HepG2 (cell line): ENCODE measurements around the gene ABHD1. TPM values are rescaled to one million over a fixed set of nuclear protein-coding genes. Genes with fewer than 3 reads are reported as not detected.

Source experiments
- ARNT ChIP-seq: fragments of 450-650 bp; IDR thresholded peaks from 2 replicates; pipeline ENCODE4 v1.6.1; 2017
- MAFG ChIP-seq: sonication (generic); formaldehyde crosslinking; IDR thresholded peaks from 2 replicates; pipeline ENCODE4 v1.5.1; 2020; ENCODE audit warnings: mild to moderate bottlenecking, missing genetic modification reagents
- MED1 ChIP-seq: sonication (generic); formaldehyde crosslinking; IDR thresholded peaks from 2 replicates; pipeline ENCODE4 v1.4.0; 2020; ENCODE audit warnings: missing genetic modification reagents
- NFE2L2 ChIP-seq: fragments of 150-350 bp; IDR thresholded peaks from 2 replicates; pipeline ENCODE4 v1.6.1; 2014; ENCODE audit warnings: low read length
- NR3C1 ChIP-seq: sonication (generic); formaldehyde crosslinking; IDR thresholded peaks from 2 replicates; pipeline ENCODE4 v1.4.0; 2020; ENCODE audit warnings: missing genetic modification reagents
- NRL ChIP-seq: sonication (generic); formaldehyde crosslinking; IDR thresholded peaks from 2 replicates; pipeline ENCODE4 v1.5.0; 2020; ENCODE audit warnings: missing genetic modification reagents, mild to moderate bottlenecking, moderate library complexity, borderline replicate concordance
- RAD51 ChIP-seq: fragments of 450-650 bp; IDR thresholded peaks from 2 replicates; pipeline ENCODE4 v1.6.1; 2016; ENCODE audit warnings: borderline replicate concordance
- SP1 ChIP-seq, 2 experiments: fragments of 450-650 bp in 1 of 2; sonication (generic) in 1 of 2; formaldehyde crosslinking in 1 of 2; IDR thresholded peaks; 2 replicates each; pipeline versions ENCODE4 v1.4.0 to v1.6.1; 2016 to 2020; ENCODE audit warnings: missing genetic modification reagents in 1 of 2
- TFE3 ChIP-seq: IDR thresholded peaks from 2 replicates; pipeline ENCODE4 v1.6.1; 2016
- UBTF ChIP-seq: sonication (generic); formaldehyde crosslinking; IDR thresholded peaks from 2 replicates; pipeline ENCODE4 v1.4.0; 2020; ENCODE audit warnings: mild to moderate bottlenecking, missing genetic modification reagents
- YEATS4 ChIP-seq: sonication (generic); formaldehyde crosslinking; IDR thresholded peaks from 2 replicates; pipeline ENCODE4 v1.4.0; 2020; ENCODE audit warnings: missing genetic modification reagents, borderline replicate concordance
- ZFY ChIP-seq: sonication (generic); formaldehyde crosslinking; IDR thresholded peaks from 2 replicates; pipeline ENCODE4 v1.4.0; 2020; ENCODE audit warnings: missing genetic modification reagents
- ZKSCAN8 ChIP-seq: IDR thresholded peaks from 2 replicates; pipeline ENCODE4 v1.6.1; 2016; ENCODE audit warnings: borderline replicate concordance, missing genetic modification reagents, missing compliant biosample characterization
- ZNF275 ChIP-seq: sonication (generic); formaldehyde crosslinking; IDR thresholded peaks from 2 replicates; pipeline ENCODE4 v1.8.0; 2022; ENCODE audit warnings: missing genetic modification reagents, mild to moderate bottlenecking, inconsistent platforms, borderline replicate concordance
- ZNF383 ChIP-seq: sonication (generic); formaldehyde crosslinking; IDR thresholded peaks from 2 replicates; pipeline ENCODE4 v1.4.0; 2020; ENCODE audit warnings: missing genetic modification reagents, mild to moderate bottlenecking, borderline replicate concordance
- ZNF510 ChIP-seq: sonication (generic); formaldehyde crosslinking; IDR thresholded peaks from 2 replicates; pipeline ENCODE4 v1.4.0; 2020; ENCODE audit warnings: low read depth, mild to moderate bottlenecking, missing genetic modification reagents
- polyA plus RNA-seq, 8 experiments: library from polyadenylated mRNA; depleted of rRNA in 3 of 8; stranded (reverse) in 7 of 8; unstranded in 1 of 8; fragments of >200 nt; fragmentation: Illumina TruSeq in 4 of 8; extraction: Trizol in 4 of 8; gene quantifications; 2 replicates each; pipeline versions ENCODE4 v1.2.1 to v1.2.3, GENCODE V29; 2011 to 2016; ENCODE audit warnings: low read depth in 4 of 8, missing spikeins in 1 of 8, mixed read lengths in 1 of 8; ENCODE audit not compliant: insufficient read depth in 1 of 8
- total RNA-seq, 5 experiments: library from RNA; depleted of rRNA; stranded (reverse); fragments of >200 nt; fragmentation: Illumina TruSeq; extraction: Trizol; gene quantifications; 2 replicates each; pipeline ENCODE4 v1.2.3, GENCODE V29; 2016; ENCODE audit warnings: low read depth in 1 of 5
- TF ChIP-seq, protein P1 (sequence below): sonication (generic); formaldehyde crosslinking; IDR thresholded peaks from 2 replicates; pipeline ENCODE4 v1.8.0; 2022; ENCODE audit warnings: mild to moderate bottlenecking, missing genetic modification reagents; ENCODE audit not compliant: insufficient replicate concordance
- TF ChIP-seq, protein P2 (sequence below): sonication (generic); formaldehyde crosslinking; IDR thresholded peaks from 2 replicates; pipeline ENCODE4 v1.5.0; 2020; ENCODE audit warnings: mild to moderate bottlenecking, missing genetic modification reagents

Gene ABHD1
- total and polyA plus RNA-seq, 2 of the 13 experiments (the other 11 are each of a cell fraction or from before 2014, with no cell fraction given): 0.04 to 0.81 TPM

DNA sequence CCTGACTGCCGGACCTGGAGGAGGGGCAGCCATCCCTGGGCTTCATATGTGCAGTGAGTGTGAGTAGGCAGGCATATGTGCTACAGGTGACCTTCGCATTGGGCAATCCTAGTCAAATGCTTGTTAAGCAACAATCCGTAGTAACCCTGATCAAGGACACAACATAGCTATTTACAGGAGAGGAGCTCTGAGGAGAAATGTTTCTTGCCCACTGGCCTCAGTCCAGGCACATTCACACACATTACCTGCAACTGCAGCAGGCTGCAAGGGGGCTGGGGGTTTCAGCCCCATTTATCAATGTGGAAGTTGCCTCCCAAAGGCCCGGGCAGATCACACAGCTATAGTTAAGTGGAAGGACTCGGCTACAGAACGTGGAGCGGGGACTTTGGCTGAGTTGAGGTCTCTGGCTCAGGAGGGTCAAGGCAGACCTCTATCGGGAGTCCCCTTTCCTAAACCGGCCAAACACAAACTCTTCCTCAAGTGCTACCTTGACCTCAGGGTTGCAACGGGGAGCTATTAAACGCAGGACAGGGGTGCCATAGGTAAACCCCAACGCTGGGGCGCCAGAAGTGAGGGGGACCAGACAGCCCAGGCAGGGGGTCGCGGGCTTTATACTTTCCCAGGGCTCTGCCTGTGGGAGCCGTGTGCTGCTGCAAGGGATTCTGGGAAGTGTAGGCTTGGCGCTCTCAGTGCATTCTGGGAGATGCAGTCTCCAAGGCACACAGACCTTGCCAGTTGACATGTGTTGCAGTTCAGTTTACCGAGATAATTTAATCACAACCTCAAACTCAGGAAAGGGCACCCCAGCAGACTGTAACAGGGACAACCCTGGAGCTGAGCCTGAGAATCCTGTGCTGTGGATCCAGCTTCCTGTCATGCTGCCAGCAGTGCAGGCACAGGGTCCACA, 27.6 kb upstream of the ABHD1 start (continued):
- TF ChIP-seq SP1 (IDR thresholded peaks at IDR 0.05): no peak
- no peak for TF ChIP-seq SP1 (CRISPR knock-in tag; IDR thresholded peaks at IDR 0.05)
- peak; percentile 96 for TF ChIP-seq TFE3 (CRISPR knock-in tag)
- TF ChIP-seq ZNF275 (CRISPR knock-in tag): peak; percentile 82; the same call in 1 of the 2 replicates
- TF ChIP-seq NFE2L2: 0 out of 2 replicates have a peak, but pooled peaks have one; percentile 16
- no peak for TF ChIP-seq MAFG (CRISPR knock-in tag)
- peak; percentile 25; the same call in 1 of the 2 replicates for TF ChIP-seq NRL
- TF ChIP-seq ZNF383 (CRISPR knock-in tag): no peak
- peak; percentile 99 for TF ChIP-seq MED1 (CRISPR knock-in tag)
- TF ChIP-seq ARNT: no peak
- TF ChIP-seq RAD51: no peak
- TF ChIP-seq ZKSCAN8 (CRISPR knock-in tag): peak; percentile 92
- TF ChIP-seq ZFY (CRISPR knock-in tag): peak; percentile 82
- TF ChIP-seq, protein P1, sequence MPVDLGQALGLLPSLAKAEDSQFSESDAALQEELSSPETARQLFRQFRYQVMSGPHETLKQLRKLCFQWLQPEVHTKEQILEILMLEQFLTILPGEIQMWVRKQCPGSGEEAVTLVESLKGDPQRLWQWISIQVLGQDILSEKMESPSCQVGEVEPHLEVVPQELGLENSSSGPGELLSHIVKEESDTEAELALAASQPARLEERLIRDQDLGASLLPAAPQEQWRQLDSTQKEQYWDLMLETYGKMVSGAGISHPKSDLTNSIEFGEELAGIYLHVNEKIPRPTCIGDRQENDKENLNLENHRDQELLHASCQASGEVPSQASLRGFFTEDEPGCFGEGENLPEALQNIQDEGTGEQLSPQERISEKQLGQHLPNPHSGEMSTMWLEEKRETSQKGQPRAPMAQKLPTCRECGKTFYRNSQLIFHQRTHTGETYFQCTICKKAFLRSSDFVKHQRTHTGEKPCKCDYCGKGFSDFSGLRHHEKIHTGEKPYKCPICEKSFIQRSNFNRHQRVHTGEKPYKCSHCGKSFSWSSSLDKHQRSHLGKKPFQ (CRISPR knock-in tag): peak; percentile 100
- 0 out of 2 replicates have a peak, but pooled peaks have one; percentile 10 for TF ChIP-seq ZNF510 (CRISPR knock-in tag)
- TF ChIP-seq YEATS4 (CRISPR knock-in tag): peak; percentile 86
- TF ChIP-seq NR3C1: no peak
- TF ChIP-seq, protein P2, sequence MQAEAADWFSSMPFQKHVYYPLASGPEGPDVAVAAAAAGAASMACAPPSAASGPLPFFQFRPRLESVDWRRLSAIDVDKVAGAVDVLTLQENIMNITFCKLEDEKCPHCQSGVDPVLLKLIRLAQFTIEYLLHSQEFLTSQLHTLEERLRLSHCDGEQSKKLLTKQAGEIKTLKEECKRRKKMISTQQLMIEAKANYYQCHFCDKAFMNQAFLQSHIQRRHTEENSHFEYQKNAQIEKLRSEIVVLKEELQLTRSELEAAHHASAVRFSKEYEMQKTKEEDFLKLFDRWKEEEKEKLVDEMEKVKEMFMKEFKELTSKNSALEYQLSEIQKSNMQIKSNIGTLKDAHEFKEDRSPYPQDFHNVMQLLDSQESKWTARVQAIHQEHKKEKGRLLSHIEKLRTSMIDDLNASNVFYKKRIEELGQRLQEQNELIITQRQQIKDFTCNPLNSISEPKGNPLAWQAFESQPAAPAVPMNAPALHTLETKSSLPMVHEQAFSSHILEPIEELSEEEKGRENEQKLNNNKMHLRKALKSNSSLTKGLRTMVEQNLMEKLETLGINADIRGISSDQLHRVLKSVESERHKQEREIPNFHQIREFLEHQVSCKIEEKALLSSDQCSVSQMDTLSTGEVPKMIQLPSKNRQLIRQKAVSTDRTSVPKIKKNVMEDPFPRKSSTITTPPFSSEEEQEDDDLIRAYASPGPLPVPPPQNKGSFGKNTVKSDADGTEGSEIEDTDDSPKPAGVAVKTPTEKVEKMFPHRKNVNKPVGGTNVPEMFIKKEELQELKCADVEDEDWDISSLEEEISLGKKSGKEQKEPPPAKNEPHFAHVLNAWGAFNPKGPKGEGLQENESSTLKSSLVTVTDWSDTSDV: no peak
- TF ChIP-seq UBTF (CRISPR knock-in tag): peak; percentile 78
